HG03558 (cell line): Measurements from ENCODE around the gene PLEKHG4B.

Source experiments
- ATAC-seq: cut with Tn5 transposase; IDR thresholded peaks from one replicate; pipeline ENCODE4 v1.9.1; 2021; ENCODE audit warnings: moderate number of reproducible peaks; ENCODE audit not compliant: unreplicated experiment; ENCODE audit errors: extremely low read depth

PLEKHG4B gene

DNA sequence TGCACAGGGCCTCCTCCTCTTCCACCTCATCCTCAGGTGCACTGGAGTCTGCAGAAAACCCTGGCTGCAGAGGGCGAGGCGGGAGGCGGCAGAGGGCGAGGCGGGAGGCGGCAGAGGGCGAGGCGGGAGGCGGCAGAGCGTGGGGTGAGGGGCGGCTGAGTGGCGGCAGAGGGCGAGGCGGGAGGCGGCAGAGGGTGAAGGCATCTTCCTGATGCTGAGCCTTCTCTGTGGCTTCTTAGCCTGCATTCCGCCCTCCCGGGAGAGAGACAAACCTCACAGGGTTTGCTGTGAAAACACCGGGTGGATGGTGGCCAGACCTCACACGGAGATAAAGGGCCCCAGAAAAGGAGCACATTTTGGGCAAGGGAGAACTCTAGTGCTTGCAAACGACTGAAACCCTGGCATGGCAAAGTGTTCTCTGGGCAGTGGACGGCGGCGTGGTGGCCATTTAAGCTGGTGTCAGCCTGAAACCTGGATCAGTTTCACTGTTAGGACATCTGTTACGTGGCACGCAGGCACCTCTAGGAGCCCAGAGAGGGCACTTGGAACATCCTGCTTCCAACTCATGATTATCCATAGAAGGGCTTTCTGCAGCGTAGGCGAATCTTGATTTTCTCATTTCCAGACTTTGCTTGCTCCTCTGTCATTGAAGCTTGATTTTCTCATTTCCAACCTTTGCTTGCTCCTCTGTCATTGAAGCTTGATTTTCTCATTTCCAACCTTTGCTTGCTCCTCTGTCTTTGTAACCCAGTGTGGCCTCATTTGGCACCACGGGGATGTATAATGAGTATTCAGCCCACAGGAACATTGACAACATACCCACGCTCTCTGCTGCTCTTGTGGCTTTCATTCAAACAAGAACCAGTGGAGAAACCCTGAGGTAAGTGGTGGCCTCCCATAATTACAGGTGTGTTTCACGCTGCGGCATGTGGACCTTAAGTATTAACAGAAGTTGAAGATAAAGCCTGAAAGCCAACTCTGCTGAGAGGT lies 16.3 kb upstream of the PLEKHG4B start:
- ATAC-seq = no peak

GRCh38 chr5:76358-77169 lies 15.4 kb upstream of the PLEKHG4B start:
- no peak for ATAC-seq

GRCh38 chr5:77170-77501 lies 14.8 kb upstream of the PLEKHG4B start:
- ATAC-seq = no peak

DNA sequence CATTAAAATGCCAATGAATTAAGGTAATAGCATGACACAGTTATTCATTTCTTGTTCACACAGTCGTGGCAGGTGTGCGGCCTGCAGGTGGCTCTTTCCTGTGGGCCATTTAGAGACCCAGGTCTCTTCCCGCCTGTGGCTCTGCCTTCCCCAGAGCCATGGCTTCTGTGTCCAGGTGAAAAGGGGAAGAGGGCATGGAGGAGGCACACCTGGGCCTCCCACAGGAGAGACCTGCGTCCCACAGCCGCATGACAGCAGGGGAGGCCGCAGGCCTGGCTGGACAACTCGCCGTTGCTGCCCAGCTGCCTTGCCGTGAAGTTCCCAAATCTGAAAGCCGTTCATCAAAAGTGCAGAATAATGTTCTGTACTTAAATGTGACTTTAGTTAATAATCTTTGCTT lies 14.4 kb upstream of the PLEKHG4B start:
- ATAC-seq = no peak

DNA sequence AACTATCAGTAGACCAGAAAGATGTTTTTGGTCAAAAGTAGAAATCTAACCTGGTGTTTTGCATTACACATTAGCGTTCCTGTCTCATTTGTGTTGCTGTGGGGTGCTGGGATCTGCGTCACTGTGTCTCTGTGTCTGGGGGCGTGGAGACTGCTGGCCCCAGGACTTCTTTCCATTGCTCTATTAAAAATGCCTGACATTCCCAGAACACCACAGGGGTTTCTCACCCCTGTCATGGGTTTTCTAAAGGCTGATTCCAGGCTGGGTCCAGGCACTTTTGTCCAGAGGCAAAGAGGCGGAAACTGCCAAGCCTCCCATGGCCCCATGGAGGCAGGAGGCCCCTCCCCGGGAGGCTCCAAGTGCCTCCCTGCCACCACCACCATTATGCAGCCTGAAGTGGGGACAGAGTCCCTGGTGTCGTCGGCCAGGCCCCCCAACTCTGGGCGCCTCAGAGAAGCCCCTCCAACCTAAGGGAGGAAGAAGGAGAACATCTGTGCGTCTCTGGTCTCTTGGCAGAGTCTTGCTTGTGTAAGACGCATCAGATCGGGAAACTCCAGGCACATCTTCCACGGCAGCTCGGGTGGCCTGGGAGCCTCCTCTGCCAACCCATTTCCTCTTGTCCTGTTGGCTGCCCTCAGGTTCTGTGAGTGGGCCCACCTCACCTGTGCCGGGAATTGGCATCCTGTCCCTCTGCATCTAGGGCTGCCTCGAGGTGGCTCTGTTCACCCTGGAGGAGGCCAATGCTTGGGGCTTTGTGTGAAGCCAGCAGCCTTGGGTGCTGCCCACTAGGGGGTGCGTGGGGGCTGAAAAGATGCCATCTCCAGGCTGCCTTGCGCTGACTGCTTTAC lies 13.8 kb upstream of the PLEKHG4B start:
- ATAC-seq = no peak

GRCh38 chr5:78805-79149 lies 13.2 kb upstream of the PLEKHG4B start:
- no peak for ATAC-seq

DNA sequence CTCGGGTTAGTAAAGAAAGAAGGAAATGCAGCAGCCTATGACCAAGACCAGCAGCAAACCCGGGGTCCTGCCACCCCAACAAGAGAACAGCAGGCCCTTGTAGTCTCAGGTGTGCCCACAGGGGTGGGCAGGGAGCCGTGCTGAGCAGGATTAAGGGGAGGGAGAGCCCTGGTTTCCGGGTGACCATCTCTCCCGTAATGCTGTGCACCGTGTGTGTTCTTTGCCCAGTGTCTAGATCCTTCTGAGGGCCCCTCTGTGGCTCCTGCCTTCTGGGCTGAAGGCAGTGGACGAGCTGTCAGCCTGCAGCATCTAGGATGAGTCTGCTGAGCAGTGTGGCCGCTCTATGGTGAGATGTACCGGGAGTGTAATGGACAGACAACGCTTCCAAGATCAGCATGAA lies 12.7 kb upstream of the PLEKHG4B start:
- ATAC-seq = no peak

- ATAC-seq = no peak
Observed at GRCh38 chr5:79821-80220, 12.1 kb upstream of the PLEKHG4B start.

DNA sequence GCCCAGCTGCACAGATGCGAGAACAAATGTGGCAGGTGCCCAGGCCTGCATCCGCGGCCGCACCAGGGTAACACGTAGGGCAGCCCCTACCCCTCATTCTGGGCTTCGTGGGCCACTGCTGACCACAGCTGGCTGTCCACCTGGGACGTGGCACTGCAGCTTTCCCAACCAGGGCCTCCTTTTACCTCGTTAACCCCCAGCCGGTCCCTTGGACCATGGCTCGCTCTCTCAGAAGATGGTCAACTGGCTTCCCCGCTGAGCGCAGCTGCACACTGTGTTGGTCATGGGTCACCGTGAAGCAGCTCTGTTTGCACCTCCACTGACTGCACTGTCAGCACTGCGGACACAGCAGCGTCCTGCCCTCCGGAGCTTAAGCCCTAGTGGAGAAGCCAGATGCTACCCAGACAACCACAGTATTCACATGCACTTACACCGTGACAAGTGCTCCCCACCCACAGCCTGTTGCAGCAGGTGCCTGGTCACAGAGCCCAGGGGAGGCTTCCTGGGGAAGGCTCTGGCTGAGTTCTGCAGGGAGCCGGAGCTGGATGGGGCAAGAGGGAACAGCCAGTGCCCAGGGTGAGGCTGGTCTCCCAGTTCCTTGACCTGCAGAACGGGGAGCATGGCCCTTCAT lies 10.5 kb upstream of the PLEKHG4B start:
- no peak for ATAC-seq

DNA sequence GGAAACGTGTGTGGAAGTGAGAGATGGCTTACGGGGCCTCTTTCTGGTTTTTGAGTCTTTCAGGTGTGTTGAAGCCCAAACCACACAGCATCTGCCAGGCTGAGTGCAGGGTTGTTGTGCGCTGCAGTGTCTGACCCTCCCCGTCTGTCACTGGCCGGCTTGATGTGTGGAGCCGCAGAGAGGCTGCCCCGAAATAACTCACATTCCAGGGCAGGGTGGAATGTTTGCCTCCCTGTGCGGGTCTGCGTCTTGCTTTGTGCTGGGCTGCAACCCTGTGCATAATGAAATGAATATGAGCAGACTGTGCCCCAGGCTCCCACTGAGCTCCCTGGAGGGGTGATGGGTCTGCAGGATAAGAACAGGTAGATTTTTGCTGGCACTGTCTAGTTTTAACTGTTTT lies 9.9 kb upstream of the PLEKHG4B start:
- ATAC-seq = no peak

- no peak for ATAC-seq
Observed at GRCh38 chr5:82570-82969, 9.4 kb upstream of the PLEKHG4B start.

DNA sequence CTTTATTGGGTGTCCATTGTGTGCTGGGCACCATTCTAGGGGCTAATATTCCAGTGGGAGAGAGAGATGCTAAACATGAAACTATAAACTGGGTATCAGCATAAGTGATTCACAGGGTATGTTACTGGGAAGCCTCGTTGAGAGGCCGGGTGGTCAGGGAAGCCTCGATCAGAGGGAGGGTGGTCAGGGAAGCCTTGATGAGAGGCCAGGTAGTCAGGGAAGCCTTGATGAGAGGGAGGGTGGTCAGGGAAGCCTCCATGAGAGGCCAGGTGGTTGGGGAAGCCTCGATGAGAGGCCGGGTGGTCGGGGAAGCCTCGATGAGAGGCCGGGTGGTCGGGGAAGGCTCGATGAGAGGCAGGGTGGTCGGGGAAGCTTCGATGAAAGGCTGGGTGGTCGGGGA lies 8.9 kb upstream of the PLEKHG4B start:
- ATAC-seq = no peak

GRCh38 chr5:85334-85995 lies 6.5 kb upstream of the PLEKHG4B start:
- ATAC-seq = no peak

DNA sequence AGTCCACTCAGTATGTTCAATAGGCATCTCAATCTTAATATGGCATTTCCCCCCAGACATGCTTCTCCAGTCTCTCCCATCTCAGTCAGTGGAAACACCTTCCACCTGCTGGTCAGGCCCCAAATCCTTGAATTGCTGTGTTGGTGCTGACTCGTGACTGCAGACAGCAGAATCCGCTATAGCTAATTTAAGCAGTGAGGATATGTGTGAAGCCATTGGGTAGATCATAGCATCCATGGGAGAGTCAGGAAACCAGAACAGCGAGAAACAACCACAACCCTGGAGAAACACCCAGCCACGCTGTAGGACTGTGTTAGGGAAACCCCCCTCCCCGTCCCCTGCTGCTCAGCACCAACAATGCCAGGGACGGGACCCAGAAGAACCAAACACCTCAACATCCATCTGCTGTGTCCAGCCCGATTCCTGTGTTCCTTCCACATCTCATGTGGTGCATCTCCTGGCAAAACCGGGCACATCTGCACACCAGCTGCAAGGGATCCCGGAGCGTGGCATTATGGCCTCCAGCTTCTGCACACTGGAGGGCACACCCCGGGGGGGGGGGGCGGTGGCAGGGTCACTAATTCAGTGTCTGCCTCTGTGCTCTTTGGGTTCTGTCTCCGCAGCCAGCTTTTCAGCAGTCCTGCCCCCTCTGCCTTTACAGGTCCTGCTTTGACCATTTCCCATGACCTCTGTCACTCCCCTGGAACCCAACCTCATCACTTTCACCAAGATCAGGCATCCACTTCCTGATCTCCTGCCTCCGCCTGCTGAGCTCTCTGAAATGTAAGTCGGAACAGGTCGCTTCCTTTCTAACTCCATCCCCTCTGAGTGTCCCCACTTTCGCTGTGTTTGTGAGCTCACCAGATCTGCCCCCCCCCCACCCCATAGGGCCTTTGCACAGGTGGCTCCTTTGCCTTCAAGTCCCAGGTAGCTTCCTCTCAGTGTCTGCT lies 2.4 kb upstream of the PLEKHG4B start:
- no peak for ATAC-seq

- ATAC-seq = no peak
Observed at GRCh38 chr5:90590-91547, 1.1 kb upstream of the PLEKHG4B start.

GRCh38 chr5:92401-93220 lies 643 bp downstream of the PLEKHG4B start:
- no peak for ATAC-seq
